Measurements from ENCODE around the gene RHEX.

Gene RHEX

GRCh38 chr1:206105464-206105995 lies 52.6 kb downstream of the RHEX start:
- no peak overlapping the region for H3K9ac ChIP-seq (ENCODE audit: low read length)
- no peak overlapping the region for H3K27ac ChIP-seq (ENCODE audit: low read depth, low read length)
- H3K9me3 ChIP-seq (ENCODE audit: low read length), result no peaks in the 10 kb centered on the region
- H3K27me3 ChIP-seq (ENCODE audit: control insufficient read depth in 1 of 2, insufficient read depth in 2 of 2, low read length in 2 of 2), result no peaks in the 10 kb centered on the region
- no peak overlapping the region for H3K4me3 ChIP-seq (ENCODE audit: low read depth in 1 of 2, low read length in 2 of 2)
- no peaks in the 10 kb centered on the region for H3K4me1 ChIP-seq (ENCODE audit: insufficient read depth, low read length)
- no peaks in the 10 kb centered on the region for H3K36me3 ChIP-seq (ENCODE audit: insufficient read depth, low read length)

- Histone ChIP-seq H3K9me3 (ENCODE audit: low read length) (no peaks in the 10 kb centered on the region), H3K27ac (ENCODE audit: low read depth, low read length) (no peak overlapping the region), H3K4me3 (ENCODE audit: low read depth in 1 of 2, low read length in 2 of 2) (no peak overlapping the region), H3K36me3 (ENCODE audit: insufficient read depth, low read length) (no peaks in the 10 kb centered on the region), H3K27me3 (ENCODE audit: control insufficient read depth in 1 of 2, insufficient read depth in 2 of 2, low read length in 2 of 2) (no peaks in the 10 kb centered on the region), H3K4me1 (ENCODE audit: insufficient read depth, low read length) (no peaks in the 10 kb centered on the region), H3K9ac (ENCODE audit: low read length) (no peak overlapping the region)
These were observed 53.6 kb downstream of the RHEX start for GRCh38 chr1:206106328-206107167.

GRCh38 chr1:206107168-206107544 lies 54.2 kb downstream of the RHEX start:
- H3K4me3 ChIP-seq (ENCODE audit: low read depth in 1 of 2, low read length in 2 of 2), result no peak overlapping the region
- H3K9me3 ChIP-seq (ENCODE audit: low read length), result no peaks in the 10 kb centered on the region
- no peaks in the 10 kb centered on the region for H3K4me1 ChIP-seq (ENCODE audit: insufficient read depth, low read length)
- H3K27me3 ChIP-seq (ENCODE audit: control insufficient read depth in 1 of 2, insufficient read depth in 2 of 2, low read length in 2 of 2), result no peaks in the 10 kb centered on the region
- no peaks in the 10 kb centered on the region for H3K36me3 ChIP-seq (ENCODE audit: insufficient read depth, low read length)
- H3K9ac ChIP-seq (ENCODE audit: low read length), result no peak overlapping the region
- no peak overlapping the region for H3K27ac ChIP-seq (ENCODE audit: low read depth, low read length)

- Histone ChIP-seq H3K4me3 (ENCODE audit: low read depth in 1 of 2, low read length in 2 of 2) (no peak overlapping the region), H3K27ac (ENCODE audit: low read depth, low read length) (no peak overlapping the region), H3K27me3 (ENCODE audit: control insufficient read depth in 1 of 2, insufficient read depth in 2 of 2, low read length in 2 of 2) (no peaks in the 10 kb centered on the region), H3K36me3 (ENCODE audit: insufficient read depth, low read length) (no peaks in the 10 kb centered on the region), H3K9me3 (ENCODE audit: low read length) (no peaks in the 10 kb centered on the region), H3K4me1 (ENCODE audit: insufficient read depth, low read length) (no peaks in the 10 kb centered on the region), H3K9ac (ENCODE audit: low read length) (no peak overlapping the region)
These were observed 55.7 kb downstream of the RHEX start for GRCh38 chr1:206108635-206109034.

- H3K9me3 ChIP-seq (ENCODE audit: low read length), result no peaks in the 10 kb centered on the region
These were observed 56.7 kb downstream of the RHEX start for GRCh38 chr1:206109718-206110117.

GRCh38 chr1:206110161-206110560 lies 57.2 kb downstream of the RHEX start:
- Histone ChIP-seq H3K27me3 (ENCODE audit: control insufficient read depth in 1 of 2, insufficient read depth in 2 of 2, low read length in 2 of 2) (no peaks in the 10 kb centered on the region), H3K36me3 (ENCODE audit: insufficient read depth, low read length) (no peaks in the 10 kb centered on the region), H3K27ac (ENCODE audit: low read depth, low read length) (no peak overlapping the region), H3K9me3 (ENCODE audit: low read length) (no peaks in the 10 kb centered on the region), H3K4me1 (ENCODE audit: insufficient read depth, low read length) (no peaks in the 10 kb centered on the region), H3K4me3 (ENCODE audit: low read depth in 1 of 2, low read length in 2 of 2) (no peak overlapping the region), H3K9ac (ENCODE audit: low read length) (no peak overlapping the region)

More at GRCh38 chr1:206109718-206110117, 56.7 kb downstream of the RHEX start:
- Histone ChIP-seq H3K4me3 (ENCODE audit: low read depth in 1 of 2, low read length in 2 of 2) (no peak overlapping the region), H3K27ac (ENCODE audit: low read depth, low read length) (no peak overlapping the region), H3K4me1 (ENCODE audit: insufficient read depth, low read length) (no peaks in the 10 kb centered on the region), H3K9ac (ENCODE audit: low read length) (no peak overlapping the region), H3K27me3 (ENCODE audit: control insufficient read depth in 1 of 2, insufficient read depth in 2 of 2, low read length in 2 of 2) (no peaks in the 10 kb centered on the region), H3K36me3 (ENCODE audit: insufficient read depth, low read length) (no peaks in the 10 kb centered on the region)

- Histone ChIP-seq H3K27ac (ENCODE audit: low read depth, low read length) (no peak overlapping the region), H3K36me3 (ENCODE audit: insufficient read depth, low read length) (no peaks in the 10 kb centered on the region), H3K9me3 (ENCODE audit: low read length) (no peaks in the 10 kb centered on the region), H3K4me3 (ENCODE audit: low read depth in 1 of 2, low read length in 2 of 2) (no peak overlapping the region), H3K27me3 (ENCODE audit: control insufficient read depth in 1 of 2, insufficient read depth in 2 of 2, low read length in 2 of 2) (no peaks in the 10 kb centered on the region), H3K4me1 (ENCODE audit: insufficient read depth, low read length) (no peaks in the 10 kb centered on the region), H3K9ac (ENCODE audit: low read length) (no peak overlapping the region)
These were observed 57.8 kb downstream of the RHEX start for GRCh38 chr1:206110820-206111219.

- Histone ChIP-seq H3K27ac (ENCODE audit: low read depth, low read length) (no peak overlapping the region), H3K27me3 (ENCODE audit: control insufficient read depth in 1 of 2, insufficient read depth in 2 of 2, low read length in 2 of 2) (peaks cover 0 to 4% of the 10 kb centered on the region in 2 donors), H3K9ac (ENCODE audit: low read length) (no peak overlapping the region), H3K9me3 (ENCODE audit: low read length) (no peaks in the 10 kb centered on the region), H3K36me3 (ENCODE audit: insufficient read depth, low read length) (no peaks in the 10 kb centered on the region), H3K4me1 (ENCODE audit: insufficient read depth, low read length) (no peaks in the 10 kb centered on the region), H3K4me3 (ENCODE audit: low read depth in 1 of 2, low read length in 2 of 2) (no peak overlapping the region)
These were observed 58.4 kb downstream of the RHEX start for GRCh38 chr1:206111271-206111927.

- H3K4me3 ChIP-seq (ENCODE audit: low read depth in 1 of 2, low read length in 2 of 2), result no peak overlapping the region
- H3K27ac ChIP-seq (ENCODE audit: low read depth, low read length), result no peak overlapping the region
- H3K27me3 ChIP-seq (ENCODE audit: control insufficient read depth in 1 of 2, insufficient read depth in 2 of 2, low read length in 2 of 2), result peaks cover 3 to 14% of the 10 kb centered on the region in 2 donors
- peaks cover 3% of the 10 kb centered on the region for H3K4me1 ChIP-seq (ENCODE audit: insufficient read depth, low read length)
- no peak overlapping the region for H3K9ac ChIP-seq (ENCODE audit: low read length)
- H3K9me3 ChIP-seq (ENCODE audit: low read length), result no peaks in the 10 kb centered on the region
- no peaks in the 10 kb centered on the region for H3K36me3 ChIP-seq (ENCODE audit: insufficient read depth, low read length)
These were observed 59.8 kb downstream of the RHEX start for GRCh38 chr1:206112600-206113301.

GRCh38 chr1:206114692-206115640 lies 62.0 kb downstream of the RHEX start:
- H3K27ac ChIP-seq (ENCODE audit: low read depth, low read length), result no peak overlapping the region
- H3K9me3 ChIP-seq (ENCODE audit: low read length), result no peaks in the 10 kb centered on the region
- no peak overlapping the region for H3K9ac ChIP-seq (ENCODE audit: low read length)
- no peak overlapping the region for H3K4me3 ChIP-seq (ENCODE audit: low read depth in 1 of 2, low read length in 2 of 2)
- H3K27me3 ChIP-seq (ENCODE audit: control insufficient read depth in 1 of 2, insufficient read depth in 2 of 2, low read length in 2 of 2), result peaks cover 6 to 15% of the 10 kb centered on the region in 2 donors
- H3K4me1 ChIP-seq (ENCODE audit: insufficient read depth, low read length), result peaks cover 3% of the 10 kb centered on the region
- H3K36me3 ChIP-seq (ENCODE audit: insufficient read depth, low read length), result no peaks in the 10 kb centered on the region

Measured in muscle layer of colon (tissue), 2 donors.